Neutrophil (primary cell): ENCODE data around the gene PLA1A.

Experiments
- H3K27ac ChIP-seq: fragments of 200-600 bp; sonication (generic); 2 replicates; pipeline ENCODE4 v1.5.1; 2016; ENCODE audit warnings: mild to moderate bottlenecking, moderate library complexity
- H3K27me3 ChIP-seq: fragments of 200-600 bp; sonication (generic); 2 replicates; pipeline ENCODE4 v1.6.0; 2016; ENCODE audit warnings: mild to moderate bottlenecking
- H3K36me3 ChIP-seq: fragments of 200-600 bp; sonication (generic); 2 replicates; pipeline ENCODE4 v1.5.1; 2017
- H3K4me1 ChIP-seq, 2 experiments: fragments of 200-600 bp in 1 of 2; sonication (generic) in 1 of 2; 1 replicate in 1 of 2; 2 replicates in 1 of 2; pipeline versions ENCODE4 v1.5.1 to v1.6.1; 2013 to 2016; ENCODE audit warnings: low read depth in 1 of 2, low read length in 1 of 2, mild to moderate bottlenecking in 1 of 2, moderate library complexity in 1 of 2; ENCODE audit not compliant: control insufficient read depth in 1 of 2, insufficient read depth in 1 of 2
- H3K4me3 ChIP-seq, 2 experiments: fragments of 200-600 bp in 1 of 2; sonication (generic) in 1 of 2; 1 replicate in 1 of 2; 2 replicates in 1 of 2; pipeline ENCODE4 v1.5.1; 2013 to 2016; ENCODE audit warnings: low read depth in 1 of 2, low read length in 1 of 2, mild to moderate bottlenecking in 1 of 2, moderate library complexity in 1 of 2
- H3K9me3 ChIP-seq: fragments of 200-600 bp; sonication (generic); 2 replicates; pipeline ENCODE4 v1.5.1; 2016
- TF ChIP-seq, protein P1 (sequence below): fragments of 200-600 bp; sonication (generic); IDR thresholded peaks from 2 replicates; pipeline ENCODE4 v1.5.1; 2016; ENCODE audit warnings: antibody characterized with exemption

PLA1A gene

DNA sequence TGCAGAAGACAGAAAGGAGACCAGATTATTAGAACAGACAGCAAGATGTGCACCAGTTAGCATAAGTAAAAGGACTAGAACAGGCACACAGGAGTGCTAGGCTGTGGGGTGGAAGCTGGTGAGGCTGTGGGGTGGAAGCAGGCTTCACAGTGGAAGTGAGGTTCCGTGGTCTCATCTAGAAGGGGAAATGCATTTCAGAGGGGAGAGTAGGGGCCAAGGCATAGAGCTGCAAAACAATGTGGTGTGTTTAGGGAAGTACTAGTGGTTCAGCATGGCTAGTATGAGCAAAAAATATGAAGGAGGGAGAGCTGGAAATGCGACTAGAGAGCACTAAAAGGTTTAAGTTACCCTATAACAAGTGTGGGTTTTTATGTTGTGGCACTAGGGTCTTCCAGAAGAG is 56.2 kb downstream of the PLA1A start:
- Histone ChIP-seq H3K27me3 (no peaks in the 10 kb centered on the region), H3K4me1 (no peaks in the 10 kb centered on the region), H3K9me3 (no peaks in the 10 kb centered on the region), H3K27ac (no peak overlapping the region), H3K4me3 (no peak overlapping the region), H3K36me3 (no peaks in the 10 kb centered on the region)
- TF ChIP-seq, protein P1, sequence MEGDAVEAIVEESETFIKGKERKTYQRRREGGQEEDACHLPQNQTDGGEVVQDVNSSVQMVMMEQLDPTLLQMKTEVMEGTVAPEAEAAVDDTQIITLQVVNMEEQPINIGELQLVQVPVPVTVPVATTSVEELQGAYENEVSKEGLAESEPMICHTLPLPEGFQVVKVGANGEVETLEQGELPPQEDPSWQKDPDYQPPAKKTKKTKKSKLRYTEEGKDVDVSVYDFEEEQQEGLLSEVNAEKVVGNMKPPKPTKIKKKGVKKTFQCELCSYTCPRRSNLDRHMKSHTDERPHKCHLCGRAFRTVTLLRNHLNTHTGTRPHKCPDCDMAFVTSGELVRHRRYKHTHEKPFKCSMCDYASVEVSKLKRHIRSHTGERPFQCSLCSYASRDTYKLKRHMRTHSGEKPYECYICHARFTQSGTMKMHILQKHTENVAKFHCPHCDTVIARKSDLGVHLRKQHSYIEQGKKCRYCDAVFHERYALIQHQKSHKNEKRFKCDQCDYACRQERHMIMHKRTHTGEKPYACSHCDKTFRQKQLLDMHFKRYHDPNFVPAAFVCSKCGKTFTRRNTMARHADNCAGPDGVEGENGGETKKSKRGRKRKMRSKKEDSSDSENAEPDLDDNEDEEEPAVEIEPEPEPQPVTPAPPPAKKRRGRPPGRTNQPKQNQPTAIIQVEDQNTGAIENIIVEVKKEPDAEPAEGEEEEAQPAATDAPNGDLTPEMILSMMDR = no peak

DNA sequence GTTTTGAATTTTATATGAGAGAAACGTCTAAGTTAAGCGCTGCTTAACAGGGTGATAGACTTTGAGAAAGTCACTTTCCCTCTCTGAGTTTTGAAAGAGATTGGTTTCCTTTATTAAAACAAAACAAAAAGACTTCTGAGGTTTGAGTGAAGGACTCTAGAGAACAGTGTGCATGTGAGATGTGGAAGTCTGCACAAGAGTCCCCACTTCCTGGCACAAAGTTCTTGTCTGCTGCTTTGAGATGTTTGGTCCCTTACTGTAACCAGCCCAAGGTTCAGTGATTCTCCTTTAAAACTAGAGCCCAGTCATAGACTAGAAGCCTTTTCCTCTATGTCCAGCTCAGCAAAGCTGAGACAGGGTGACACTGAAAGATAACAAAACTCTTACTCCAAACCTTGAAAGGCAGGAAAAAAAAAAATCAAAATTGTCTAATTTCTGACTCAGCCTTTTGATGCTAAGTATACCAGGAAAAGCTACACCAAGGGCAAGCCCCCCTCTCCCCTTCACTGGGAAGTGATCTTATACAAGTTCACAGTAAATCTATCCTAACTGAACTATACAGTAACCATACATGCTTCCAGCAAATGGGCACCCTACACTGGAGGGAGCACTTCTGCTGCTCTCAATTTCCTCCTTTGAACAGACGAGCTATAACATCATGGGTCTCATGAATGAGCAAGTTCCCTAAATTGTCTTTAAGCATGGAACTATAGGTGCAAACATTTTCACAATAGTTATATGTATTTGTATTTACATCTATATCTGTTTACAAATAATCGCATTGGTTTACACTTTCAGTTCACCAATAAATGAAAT is 60.4 kb downstream of the PLA1A start:
- Histone ChIP-seq H3K9me3 (no peaks in the 10 kb centered on the region), H3K4me1 (no peaks in the 10 kb centered on the region), H3K4me3 (no peak overlapping the region), H3K36me3 (no peaks in the 10 kb centered on the region), H3K27ac (no peak overlapping the region), H3K27me3 (no peaks in the 10 kb centered on the region)
- TF ChIP-seq, protein P1 = no peak

DNA sequence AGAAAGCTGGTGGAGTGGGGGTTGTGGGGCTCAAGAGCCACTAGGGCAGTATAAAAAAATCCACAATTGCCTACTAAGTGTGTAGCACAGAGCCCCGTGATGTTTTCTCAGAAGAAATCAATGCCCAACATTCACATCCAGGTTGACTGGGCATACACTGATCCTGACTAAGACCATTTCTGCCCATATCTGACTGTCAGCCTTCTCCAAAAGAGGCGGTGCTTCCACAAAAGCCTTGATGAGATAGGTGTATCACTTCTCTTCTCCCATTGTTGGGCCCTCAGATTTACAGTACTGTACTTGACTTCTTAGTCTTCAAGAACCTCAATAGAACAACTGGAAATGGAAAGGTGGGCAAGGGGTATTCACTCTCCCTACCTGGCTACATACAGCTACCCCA is 61.3 kb downstream of the PLA1A start:
- H3K36me3 ChIP-seq = no peaks in the 10 kb centered on the region

DNA sequence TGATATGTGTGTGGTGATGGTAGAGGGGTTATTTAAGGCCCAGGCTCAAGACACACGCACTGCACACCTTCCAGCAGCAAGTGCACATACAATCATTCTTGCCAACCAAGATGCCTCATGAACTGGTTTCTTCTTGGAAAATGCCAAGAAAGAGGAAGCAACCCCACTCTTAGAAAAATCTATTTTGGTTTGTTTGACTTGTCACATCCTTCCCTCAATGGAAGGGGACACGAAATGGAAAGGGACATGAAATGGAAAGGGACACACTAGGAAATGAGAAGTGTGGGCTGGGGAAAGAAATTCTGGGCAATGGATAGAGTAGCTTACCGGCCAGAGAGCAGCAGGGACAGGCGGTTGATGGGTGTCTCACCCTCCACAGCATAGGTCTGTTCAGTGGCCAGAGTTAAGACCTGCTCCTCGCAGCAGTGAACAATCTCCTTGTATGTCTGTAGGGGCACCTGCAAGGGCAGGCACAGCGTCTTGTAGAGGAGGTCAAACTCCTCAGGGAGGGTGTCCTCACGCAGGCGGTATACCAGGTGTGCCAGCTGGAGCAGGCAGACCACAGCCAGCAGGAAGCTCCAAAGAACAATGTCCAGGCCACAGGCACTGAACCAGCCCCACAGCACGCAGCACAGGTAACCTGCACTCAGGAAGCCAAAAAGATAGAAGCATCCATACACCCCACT is 62.1 kb downstream of the PLA1A start:
- Histone ChIP-seq H3K27me3 (no peaks in the 10 kb centered on the region), H3K9me3 (no peaks in the 10 kb centered on the region), H3K27ac (no peak overlapping the region), H3K4me3 (no peak overlapping the region), H3K4me1 (no peaks in the 10 kb centered on the region), H3K36me3 (no peaks in the 10 kb centered on the region)
- TF ChIP-seq, protein P1 = no peak

More for the DNA sequence above, 61.3 kb downstream of the PLA1A start:
- Histone ChIP-seq H3K27ac (no peak overlapping the region), H3K4me1 (no peaks in the 10 kb centered on the region), H3K27me3 (no peaks in the 10 kb centered on the region), H3K9me3 (no peaks in the 10 kb centered on the region), H3K4me3 (no peak overlapping the region)
- TF ChIP-seq, protein P1 = no peak

DNA sequence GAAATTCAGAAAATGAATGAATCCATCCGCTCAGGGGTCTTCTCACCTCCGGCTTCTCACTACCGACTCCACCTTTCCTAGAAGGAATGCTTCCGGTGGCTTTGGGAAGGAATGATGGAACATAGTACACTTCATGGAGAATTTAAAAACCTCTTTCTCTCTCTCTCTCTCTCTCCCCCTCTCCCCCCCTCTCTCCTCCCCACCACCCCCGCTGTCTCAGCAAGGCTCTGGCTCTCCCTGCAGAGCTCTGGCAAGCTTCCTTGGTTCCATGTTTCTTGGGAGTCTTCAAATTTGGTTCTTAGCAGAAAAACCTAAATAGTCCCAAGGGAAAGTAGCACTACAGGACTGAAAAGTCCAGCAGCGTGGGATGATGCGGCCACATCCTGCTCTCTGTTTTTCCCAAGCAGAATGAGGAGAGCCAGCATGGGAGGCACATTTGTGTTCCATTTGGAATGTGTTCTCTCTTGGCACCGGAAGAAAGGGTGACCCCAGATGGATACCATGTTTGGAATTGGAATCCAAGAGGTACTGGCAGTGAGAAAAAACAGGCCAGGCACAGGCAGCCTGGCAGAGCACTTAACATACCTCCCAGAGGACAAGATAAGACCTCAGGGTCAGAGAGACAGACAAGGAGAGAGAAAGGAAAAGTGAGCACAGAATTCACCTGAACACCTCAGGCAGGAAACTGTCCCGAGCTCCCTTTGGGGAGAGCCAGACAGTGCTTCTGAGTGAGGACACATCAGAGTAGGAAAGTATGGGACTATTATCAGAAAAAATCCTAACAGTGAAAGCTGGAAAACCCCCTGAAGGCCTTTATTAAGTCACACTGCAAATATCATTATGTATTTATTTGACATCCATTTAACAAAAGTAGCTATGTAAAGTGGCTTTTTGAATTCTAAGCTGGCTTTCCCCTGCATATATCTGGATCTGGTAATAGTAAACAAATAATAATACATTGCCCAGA is 63.1 kb downstream of the PLA1A start, which contains the start of gene POPDC2:
TSS of gene POPDC2 (minus strand) at position 116 of the 967 bp plus-strand sequence. CDS start 166 bp downstream, outside the sequence.
- Histone ChIP-seq H3K27me3 (no peaks in the 10 kb centered on the region), H3K4me3 (no peak within 1 kb of the TSS), H3K9me3 (no peaks in the 10 kb centered on the region), H3K4me1 (no peaks in the 10 kb centered on the region), H3K36me3 (peaks cover under 1% of the 10 kb centered on the region), H3K27ac (no peak within 1 kb of the TSS)
- TF ChIP-seq, protein P1 = no peak
